ENCODE data around the gene PIAS1.
A peak's percentile ranks its signal among the peaks of the same experiment; 100 is the strongest.
"Not testable (repeated sequence)": the region's sequence is repeated elsewhere in the genome, so short reads cannot be mapped to it uniquely, and the experiment has no call there.

The PIAS1 gene

DNA sequence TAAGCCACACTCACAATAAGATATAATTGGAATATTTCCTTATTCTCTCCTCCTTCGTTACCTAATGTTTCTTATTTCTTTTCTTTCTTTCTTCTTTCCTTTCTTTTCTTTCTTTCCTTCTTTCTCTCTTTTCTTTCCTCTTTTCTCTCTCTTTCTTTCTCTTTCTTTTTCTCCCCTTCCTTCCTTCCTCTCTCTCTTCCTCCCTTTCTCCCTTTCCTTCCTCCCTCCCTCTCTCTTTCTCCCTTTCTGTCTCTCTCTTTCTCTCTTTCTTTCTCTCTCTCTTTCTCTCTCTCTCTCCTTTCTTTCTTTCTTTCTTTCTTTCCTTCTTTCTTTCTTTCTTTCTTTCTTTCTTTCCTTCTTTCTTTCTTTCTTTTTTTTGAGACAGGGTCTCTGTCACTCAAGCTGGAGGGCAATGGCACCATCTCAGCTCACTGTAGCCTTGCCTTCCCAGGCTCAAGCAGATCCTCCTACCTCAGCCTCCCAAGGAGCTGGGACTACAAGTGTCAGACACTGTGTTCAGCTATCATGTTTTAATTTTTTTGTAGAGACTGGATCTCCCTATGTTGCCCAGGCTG, 19.3 kb upstream of the PIAS1 start:
- no peak for DNase-seq

DNA sequence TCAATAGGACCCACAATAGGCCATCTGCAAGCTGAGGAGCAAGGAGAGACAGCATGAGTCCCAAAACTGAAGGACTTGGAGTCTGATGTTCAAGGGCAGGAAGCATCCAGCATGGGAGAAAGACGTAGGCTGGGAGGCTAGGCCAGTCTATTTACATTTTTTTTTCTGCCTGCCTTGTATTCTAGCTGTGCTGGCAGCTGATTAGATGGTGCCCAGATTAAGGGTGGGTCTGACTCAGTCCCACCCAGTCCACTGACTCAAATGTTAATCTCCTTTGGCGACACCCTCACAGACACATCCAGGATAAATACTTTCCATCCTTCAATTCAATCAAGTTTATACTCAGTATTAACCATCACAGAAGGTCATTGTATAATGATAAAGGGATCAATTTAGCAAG, 15.9 kb upstream of the PIAS1 start:
- no peak for DNase-seq

DNA sequence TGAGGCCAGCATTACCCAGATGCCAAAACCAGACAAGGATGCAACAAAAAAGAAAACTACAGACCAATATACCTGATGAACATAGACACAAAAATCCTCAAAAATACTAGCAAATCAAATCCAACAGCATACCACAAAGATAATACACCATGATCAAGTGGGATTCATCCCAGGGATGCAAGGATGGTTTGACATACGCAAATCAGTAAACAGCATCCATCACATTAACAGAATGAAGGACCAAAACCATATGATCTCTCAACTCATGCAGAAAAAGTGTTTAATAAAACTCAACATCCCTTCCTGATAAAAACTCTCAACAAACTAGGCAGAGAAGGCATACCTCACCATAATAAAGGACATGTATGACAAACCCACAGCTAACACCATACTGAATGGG, 14.0 kb upstream of the PIAS1 start:
- no peak for DNase-seq

DNA sequence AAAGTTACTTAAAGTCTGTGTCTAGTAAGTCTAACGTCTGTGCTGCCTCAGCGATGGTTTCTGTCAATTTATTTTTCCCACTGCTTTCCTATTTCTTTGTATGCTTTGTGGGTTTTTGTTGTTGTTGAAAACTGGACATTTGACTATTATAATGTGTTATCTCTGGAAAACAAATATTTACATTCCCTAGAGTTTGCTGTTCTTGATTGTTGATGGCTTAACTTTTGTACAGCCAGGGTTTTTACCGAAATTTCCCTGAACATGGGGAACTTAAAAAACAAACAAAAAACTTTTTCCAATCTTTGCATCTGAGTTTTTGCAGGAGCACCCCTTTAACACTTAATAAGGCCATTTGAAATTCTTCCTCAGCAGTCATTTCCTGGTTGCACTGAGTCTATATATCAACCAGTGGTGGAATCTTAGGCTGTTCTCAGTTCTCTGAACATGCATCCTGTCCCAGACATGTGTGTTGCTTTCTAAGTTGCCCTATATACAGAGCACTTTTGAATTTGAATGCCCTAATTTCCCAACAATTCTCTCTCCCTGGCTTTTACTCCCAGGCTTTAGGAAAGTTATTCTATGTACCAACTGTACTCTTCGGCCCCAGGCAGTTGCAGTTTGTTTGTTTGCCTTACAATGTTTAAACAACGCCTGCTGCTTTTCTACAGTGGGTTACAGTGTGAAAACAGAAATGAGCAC, 11.8 kb upstream of the PIAS1 start:
- DNase-seq: no peak

DNA sequence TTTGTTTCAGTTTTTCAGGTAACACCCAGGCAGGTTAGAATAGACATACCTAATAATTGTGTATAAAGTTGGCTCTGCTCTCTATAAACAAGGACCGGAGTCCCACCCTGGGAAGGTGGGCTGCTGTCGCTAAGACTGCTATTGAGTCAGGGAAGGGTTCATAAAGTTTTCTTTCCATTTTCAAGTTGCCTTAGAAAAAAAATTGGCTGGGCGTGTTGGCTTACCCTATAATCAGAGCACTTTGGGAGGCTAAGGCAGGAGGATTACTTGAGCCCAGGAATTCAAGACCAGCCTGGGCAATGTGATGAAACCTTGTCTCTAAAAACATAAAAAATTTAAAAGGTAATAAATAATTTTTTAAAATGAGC, 11.3 kb upstream of the PIAS1 start:
- no peak for DNase-seq

DNA sequence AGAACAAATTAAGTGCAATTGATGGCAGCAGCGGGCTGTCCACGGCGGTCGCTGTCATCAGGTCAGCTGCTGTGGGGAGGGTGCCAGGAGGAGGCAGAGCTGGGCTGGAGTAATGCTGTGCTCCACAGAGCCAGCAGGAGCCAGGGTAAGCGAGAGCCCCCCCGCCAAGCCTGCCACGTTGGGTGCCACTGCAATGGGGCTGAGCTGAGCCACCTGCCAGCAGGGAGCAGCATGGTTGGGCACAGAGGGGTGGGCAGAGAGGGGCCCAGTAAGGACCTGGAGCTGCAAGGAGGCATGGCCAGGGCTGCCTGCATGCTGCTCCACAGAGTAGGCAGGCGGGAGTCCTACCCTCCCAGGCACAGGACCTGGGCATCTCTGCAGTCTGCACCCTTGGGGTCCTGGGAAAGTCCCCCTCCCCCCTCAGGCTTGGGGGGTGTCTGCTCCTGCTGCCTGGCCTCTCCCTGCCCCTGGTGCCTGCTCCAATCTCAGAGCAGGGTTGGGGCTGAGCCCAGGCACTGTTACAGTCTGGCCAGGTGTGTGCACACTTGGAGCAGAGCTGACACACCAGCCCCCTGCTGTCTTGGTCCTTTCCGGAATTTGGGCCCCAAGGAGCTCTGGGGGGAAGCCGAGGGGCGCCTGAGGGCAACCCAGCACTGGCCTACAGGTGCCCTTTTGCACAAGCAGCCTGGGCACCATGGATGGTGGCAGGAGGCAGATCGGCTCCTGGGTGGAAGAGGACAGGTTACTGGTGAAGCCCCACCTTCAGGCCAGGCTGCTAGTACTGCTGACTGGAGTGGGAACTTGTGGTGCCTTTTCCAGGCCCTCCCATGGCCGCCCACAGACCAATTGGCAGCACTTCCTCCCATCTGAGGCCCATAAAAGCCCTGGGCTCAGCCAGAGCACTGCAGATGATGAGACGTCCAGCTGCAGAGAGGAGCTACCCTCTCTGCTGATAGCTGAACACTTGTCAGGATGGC, 8.5 kb upstream of the PIAS1 start:
- no peak for DNase-seq

DNA sequence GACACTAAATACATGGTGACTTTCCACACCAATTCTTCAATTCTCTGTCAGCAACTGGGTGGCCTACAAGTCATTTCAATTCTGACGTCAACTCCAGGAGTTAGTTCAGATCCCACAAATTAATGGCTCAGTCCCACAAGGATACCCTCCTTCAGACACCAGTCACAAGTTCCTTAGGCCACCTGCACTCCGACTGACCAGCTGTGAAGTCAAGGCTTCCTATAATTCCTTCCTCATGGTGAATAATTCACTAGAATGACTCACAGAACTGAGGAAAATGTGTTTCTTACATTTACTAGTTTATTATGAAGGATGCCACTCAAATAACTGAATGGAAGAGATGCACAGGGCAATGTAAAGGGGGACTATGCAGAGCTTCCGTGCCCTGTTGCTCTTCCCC, 6.3 kb upstream of the PIAS1 start:
- no peak for DNase-seq

DNA sequence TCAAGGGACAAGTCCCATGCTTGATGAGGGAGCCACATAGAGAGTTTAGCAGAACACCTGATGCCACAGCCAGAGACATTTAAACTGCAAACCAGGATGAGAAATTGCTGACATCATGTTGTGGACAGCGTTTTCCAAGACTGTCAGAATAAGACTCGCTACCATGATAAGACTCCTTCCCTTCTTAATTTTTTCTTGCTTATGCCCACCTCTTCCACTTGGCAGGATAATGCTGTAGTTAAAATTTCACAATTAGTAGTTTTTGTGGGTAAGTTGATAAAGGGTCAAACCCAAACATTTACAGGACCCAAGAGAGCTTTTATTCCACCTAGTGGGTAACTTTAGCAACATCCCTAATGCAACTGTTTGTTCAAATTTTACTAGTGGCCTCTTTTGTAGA, 3.0 kb upstream of the PIAS1 start:
- no peak for DNase-seq

DNA sequence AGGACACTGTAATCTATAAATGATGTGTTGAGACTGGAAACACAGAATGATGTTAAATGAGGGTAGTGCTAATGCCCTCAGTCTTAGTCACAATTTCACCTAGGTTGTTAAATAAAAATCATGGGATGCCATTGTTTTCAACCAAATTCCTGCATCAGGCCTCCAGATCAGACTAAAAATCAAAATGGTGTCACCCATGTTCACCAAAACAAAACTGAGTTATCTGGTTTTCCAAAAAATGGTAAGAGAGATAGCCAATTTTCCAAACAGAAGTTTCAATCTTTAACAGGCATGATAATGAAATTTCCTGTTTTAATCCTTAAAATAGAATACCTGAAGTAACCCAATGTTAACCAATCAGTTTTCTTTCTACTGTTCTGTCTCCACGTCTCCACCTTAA, 2.2 kb upstream of the PIAS1 start:
- no peak for DNase-seq

DNA sequence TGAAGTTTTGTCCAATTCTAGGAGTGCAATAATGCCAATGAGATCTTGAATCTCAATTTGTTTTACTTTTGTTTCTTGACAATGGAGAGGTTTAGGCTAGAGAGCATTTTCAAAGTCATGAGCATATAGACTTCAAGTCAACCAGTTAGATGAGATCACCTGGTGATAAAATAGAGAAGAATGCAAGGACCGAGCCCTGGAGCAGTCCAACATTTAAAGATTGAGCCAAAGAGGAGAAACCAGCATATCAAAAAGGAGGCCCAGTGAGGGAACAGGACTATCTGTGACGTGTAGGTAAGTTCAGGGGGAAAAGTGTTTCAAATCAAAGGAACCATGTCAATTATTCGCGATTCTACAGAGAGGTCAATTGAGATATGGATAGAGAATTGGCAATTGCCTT, 1.7 kb upstream of the PIAS1 start:
- no peak for DNase-seq

DNA sequence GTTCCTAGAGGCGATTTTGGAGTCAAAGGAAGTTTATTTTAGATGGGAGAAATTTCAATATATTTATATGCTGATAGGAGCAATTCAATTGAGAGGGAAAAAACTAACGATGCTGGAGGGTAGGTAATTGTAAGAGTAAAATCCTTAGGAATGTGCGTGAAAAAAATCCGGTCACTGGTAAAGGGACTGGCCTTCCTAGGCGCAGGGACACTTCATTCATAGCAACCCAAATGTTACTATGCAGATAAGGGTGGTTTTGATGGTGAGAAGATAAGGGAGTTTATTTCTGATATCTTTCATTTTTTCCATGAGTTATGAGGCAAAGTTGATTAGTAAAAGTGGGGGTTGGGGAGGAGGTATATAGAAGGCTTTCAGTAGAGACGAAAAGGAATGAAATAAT, 1.1 kb upstream of the PIAS1 start:
- DNase-seq: no peak

DNA sequence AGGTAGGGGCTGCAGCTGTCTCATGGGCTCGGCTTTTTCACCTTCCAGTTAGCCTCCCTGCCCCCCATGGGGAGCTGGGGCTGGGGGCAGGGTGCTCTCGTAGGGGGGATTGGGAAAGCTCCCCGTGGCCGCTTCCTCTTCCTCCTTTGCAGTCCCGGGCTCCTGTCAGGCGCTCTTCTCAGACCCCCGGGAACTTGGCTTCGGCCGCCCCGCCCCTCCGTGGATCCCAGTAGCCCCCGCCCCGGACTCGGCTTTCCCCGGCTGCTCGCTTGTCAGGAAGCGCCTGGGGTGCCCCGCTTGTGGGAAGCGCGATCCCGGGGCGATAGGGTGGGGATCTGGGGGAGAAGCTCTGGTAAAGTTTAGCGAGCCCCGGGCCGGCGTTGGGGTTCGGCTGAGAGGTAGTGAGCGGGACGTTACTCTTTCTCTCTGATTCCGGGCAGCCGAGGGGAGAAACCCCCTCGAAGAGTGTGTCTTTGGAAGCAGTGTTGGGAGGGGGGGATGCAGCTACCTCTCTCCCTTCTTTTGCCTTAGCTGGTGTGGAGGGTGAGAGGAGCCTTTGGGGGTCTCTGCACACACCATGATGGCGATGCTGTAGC, 611 bp downstream of the PIAS1 start:
- DNase-seq: peak; percentile 14

DNA sequence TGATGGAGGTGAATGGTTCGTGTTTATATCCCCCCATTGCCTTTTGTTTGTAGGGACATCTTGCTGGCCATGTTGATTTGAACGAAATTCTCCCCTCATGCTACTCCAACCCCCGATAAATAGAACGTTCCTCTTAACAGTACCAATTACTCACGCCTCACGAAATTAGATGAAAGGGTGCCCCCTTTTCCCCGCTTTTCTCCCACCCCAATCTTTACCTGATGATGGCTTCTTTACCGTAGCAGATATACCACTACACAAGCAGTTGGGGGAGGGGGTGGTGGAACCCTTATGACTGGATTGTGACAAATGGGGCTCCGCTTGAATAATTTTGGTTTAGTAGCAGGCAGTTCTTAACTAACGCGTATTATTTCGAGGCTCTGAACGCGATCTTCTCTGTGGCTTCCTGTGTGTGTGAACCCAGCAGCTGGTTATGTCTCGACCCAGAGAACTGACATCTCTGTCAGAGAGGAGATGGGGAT, 1.1 kb downstream of the PIAS1 start:
- DNase-seq: peak; percentile 49

DNA sequence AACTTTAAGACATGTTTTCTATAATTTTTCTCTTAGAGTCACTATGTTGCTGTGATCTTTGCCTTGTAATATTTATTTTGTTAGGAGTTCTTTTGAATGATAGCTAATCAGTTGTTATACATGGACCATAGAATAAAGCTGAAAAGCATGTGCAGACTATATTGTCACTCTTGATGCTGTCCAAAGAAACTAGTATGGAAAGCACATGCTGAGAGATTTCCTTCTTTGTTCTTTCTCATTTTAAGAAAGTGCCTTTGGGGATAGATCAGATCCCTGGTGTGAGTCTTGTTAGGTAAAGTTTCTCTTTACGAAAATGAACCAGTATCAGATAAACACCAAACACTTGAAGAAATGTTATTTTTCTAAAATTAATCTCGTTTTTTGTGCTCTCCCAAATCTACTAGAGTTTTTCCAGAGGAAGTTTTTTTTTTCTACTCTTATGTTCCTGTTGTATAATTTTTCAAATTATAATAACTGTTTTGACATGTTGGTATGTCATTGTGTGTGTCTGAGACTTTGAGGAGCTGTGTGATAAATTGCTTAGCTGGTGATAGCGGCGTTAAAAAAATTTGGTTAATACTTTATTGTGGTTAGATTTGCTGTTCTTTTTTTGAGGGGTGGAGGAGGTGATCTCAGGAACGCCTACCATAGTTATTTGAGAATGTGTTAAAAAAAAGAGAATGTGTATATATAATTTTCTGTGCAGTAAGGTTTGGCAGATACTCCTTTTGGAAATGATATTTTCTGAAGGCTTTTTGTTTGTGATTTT, 2.2 kb downstream of the PIAS1 start:
- DNase-seq: no peak

DNA sequence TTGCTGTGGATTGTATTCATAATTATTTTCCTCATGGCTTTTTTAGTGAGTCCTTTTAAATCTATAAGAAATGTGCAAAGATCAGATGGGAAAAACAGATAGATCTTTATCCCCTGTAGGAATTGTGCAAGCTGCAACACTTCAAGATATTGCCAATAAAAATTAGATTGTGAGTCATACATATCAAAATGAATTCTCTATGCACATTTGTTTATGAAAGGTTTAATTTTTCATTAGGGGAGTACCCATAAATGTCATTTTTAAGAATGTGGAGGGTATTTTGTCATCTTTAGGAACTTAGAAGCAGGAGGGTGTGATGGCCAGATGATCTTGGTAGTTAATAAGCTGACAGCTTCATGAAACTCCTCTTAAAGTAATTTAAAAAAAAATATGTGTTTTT, 2.9 kb downstream of the PIAS1 start:
- DNase-seq: no peak

DNA sequence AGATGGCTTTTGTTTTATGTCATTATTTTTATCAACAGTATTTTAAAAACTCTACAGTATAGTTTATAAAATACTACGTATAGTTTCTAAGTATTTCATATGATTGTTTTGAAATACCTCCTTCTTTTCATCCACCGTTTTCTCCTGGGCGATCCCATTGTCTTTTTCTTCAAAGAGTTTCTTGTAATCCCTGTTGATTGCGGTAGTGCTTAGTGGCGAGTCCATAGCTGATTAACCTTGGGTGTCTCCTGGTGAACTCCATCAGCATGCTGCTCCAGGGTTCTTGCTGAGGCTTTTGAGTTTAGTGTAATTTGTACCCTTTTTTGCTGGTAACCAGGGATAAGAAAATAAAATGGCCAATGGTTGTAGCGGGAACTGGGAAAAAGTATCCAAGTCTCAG, 3.6 kb downstream of the PIAS1 start:
- DNase-seq: no peak

DNA sequence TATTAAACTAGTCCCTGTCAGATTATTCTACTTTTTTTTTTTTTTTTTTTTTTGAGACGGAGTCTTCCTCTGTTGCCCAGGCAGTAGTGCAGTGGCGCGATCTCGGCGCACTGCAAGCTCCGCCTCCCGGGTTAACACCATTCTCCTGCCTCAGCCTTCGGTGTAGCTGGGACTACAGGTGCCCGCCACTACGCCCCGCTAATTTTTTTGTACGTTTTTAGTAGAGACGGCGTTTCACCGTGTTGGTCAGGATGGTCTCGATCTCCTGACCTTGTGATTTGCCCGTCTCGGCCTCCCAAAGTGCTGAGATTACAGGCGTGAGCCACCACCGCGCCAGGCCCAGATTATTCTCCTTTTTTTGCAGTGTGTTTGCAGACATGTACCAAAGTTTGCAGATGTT, 4.9 kb downstream of the PIAS1 start:
- not testable (repeated sequence) for DNase-seq

DNA sequence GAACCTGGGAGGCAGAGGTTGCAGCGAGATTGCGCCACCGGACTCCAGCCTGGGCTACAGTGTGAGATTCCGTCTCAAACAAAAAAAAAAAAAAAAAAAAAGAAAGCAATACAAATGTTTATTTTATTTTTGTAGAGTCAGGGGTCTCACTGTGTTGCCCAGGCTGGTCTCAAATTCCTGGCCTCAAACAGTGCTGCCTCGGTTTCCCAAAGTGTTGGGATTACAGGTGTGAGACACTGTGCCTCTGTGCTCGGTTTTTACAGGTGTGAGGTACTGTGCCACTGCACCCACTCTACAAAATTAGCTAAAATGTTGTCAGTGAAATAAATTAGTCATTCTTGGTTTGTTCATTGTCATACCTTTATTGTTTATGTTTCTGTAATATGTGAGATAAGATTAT, 5.5 kb downstream of the PIAS1 start:
- no peak for DNase-seq

DNA sequence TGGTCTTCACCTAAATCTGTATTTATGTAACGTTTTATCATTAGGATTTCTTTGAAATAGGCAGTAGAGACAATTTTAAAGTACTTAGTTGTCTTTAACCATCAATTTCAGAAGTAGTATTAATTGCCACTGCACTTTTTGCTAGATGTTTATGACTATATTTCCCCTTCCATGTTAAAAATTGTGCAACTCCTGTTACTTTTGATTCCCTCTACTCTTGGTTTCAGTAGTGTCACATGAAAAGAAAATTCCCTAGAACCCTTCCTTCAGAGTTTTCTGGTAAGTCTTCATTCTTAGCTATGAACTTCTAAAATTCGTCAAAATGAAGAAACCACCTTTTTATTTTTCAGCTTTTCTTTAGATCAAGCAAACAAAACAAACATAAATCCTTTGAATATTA, 7.1 kb downstream of the PIAS1 start:
- no peak for DNase-seq

DNA sequence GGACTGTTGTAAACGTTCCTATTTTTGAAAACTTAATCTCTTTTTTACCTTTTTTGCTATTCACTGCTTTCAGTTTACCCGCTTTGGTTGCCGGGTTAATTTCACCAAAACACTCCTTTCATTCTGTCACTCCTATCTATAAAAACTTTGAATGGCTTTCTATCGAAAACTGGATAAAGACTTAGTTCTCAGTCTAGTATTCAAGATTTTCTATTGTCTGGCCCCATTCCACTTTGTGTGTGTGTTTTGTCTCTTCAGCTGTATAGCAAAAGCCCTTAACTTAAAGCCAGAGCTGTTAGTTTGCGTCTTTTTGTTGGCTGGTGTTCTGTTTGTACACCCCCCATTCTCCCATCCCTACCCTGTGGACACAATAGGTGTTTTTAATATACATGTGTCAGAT, 7.5 kb downstream of the PIAS1 start:
- DNase-seq: no peak

DNA sequence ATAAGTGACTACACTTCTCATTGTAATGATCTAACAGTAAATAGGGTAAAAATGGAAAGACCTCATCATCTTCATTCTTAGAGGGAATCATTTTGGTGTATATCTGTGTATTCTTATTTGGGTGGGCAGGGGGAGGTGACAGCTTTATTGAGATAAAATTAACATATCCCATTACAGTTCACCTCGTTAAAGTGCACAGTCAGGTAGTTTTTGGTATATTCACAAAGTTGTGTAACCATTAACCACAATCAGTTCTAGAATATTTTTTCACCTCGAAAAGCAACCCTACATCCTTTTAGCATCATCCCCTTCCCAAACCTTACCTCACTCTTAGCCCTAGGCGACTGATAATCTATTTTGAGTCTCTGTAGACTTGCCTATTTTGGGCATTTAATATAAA, 8.1 kb downstream of the PIAS1 start:
- no peak for DNase-seq

DNA sequence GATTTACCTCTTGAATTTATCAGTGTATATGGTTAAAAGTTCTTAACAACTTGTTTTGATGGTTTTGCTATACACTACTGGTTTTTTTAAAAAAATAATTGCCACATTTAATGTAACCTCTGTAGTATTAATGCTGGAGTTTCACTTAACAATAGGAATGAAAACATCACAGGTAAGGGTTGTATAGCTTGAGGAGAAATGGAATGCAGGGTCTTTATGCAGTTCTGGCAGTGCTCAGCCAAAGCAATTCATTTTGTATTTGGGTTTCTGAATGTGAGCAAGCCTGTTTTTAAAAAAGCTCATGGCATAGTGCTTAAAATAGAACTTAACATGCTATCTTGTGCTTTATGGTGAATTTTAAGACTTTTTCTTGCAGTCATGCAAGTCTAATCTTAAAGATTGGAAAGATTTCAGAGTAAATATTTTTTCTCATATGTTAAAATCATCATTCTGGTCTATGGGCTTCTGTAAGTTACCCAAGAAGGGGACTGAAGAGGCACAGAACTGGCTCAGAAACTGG, 8.9 kb downstream of the PIAS1 start:
- DNase-seq: no peak

DNA sequence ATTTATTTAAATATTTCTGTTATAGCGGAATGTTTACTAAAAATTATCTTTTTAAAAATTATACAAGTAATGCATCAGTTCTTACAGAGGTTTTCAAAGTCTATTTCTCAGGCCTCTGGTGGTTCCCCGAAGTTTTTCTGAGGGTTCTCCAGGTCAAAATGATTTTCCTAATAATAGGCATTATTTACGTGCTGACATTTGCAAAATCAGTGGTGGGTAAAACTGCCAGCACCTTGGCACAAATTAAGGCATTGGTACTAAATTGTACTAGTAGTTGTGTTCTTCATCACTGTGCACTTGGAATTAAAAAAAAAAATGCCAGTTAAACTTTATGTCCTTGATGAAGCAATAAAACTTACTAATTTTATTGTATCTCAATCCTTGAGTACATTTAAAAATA, 9.5 kb downstream of the PIAS1 start:
- DNase-seq: no peak
